T-cell (primary cell): ENCODE results near the gene EIPR1. TPM values are rescaled to one million over a fixed set of nuclear protein-coding genes. Genes with fewer than 3 reads are reported as not detected.

Experiments used
- ATAC-seq, 4 experiments: fragments of 200-7000 bp in 3 of 4; fragments of 150-1000 bp in 1 of 4; cut with Tn5 transposase; replicated peaks in 1 of 4; 1 replicate in 3 of 4; 2 replicates in 1 of 4; pipeline ENCODE4 v1.10.0; 2021; ENCODE audit warnings: moderate library complexity in 3 of 4, mild to moderate bottlenecking in 2 of 4, moderate number of reproducible peaks in 1 of 4
- CTCF ChIA-PET, 2 donors: fragments of 300-600 bp; sonication (Branson Sonifier 250); formaldehyde crosslinking; loops; one replicate each; lab custom pipeline; 2022; ENCODE audit warnings: antibody characterized with exemption in 2 of 2; lab: Charles Lee
- POLR2A ChIA-PET, 2 donors: fragments of 300-600 bp; sonication (Branson Sonifier 250); formaldehyde crosslinking; loops; one replicate each; lab custom pipeline; 2022; ENCODE audit warnings: antibody characterized with exemption in 2 of 2; lab: Charles Lee
- DNase-seq, 35 experiments: peaks; one replicate each; pipeline versions ENCODE4 v3.0.0 to v3.0.0-alpha.2; 2013 to 2023
- H3K27ac ChIP-seq: one replicate; pipeline ENCODE4 v1.5.1; 2013; ENCODE audit warnings: low read length
- H3K27me3 ChIP-seq, 2 experiments: replicated peaks in 1 of 2; 1 replicate in 1 of 2; 2 replicates in 1 of 2; pipeline versions ENCODE4 v1.6.1 to v1.7.0; 2013; ENCODE audit warnings: low read length in 1 of 2, mixed read lengths in 1 of 2; ENCODE audit not compliant: control insufficient read depth in 2 of 2, insufficient read depth in 2 of 2; ENCODE audit errors: extremely low read depth in 1 of 2
- H3K36me3 ChIP-seq, 2 donors: 1 replicate in 1 of 2; 2 replicates in 1 of 2; pipeline versions ENCODE4 v1.6.1 to v1.7.0; 2013; ENCODE audit warnings: low read length in 1 of 2; ENCODE audit not compliant: control insufficient read depth in 2 of 2, insufficient read depth in 1 of 2; ENCODE audit errors: extremely low read depth in 1 of 2
- H3K4me1 ChIP-seq, 2 experiments: 1 replicate in 1 of 2; 2 replicates in 1 of 2; pipeline versions ENCODE4 v1.6.1 to v1.7.0; 2013; ENCODE audit warnings: low read length in 2 of 2, mixed read lengths in 1 of 2; ENCODE audit not compliant: insufficient read depth in 2 of 2, control insufficient read depth in 1 of 2; ENCODE audit errors: extremely low read depth in 1 of 2
- H3K4me3 ChIP-seq, 2 donors: 1 replicate in 1 of 2; 2 replicates in 1 of 2; pipeline versions ENCODE4 v1.5.1 to v1.7.0; 2013; ENCODE audit warnings: mild to moderate bottlenecking in 2 of 2, low read length in 1 of 2, moderate library complexity in 1 of 2; ENCODE audit not compliant: control insufficient read depth in 1 of 2; ENCODE audit errors: extremely low read depth in 1 of 2
- H3K9me3 ChIP-seq: 2 replicates; pipeline ENCODE4 v1.7.0; 2013
- H3K27ac Mint-ChIP-seq, 2 donors: one replicate each; pipeline ENCODE4 v1.8.0; 2020 to 2021; ENCODE audit warnings: mild to moderate bottlenecking in 2 of 2, mixed read lengths in 2 of 2
- H3K27me3 Mint-ChIP-seq, 2 donors: one replicate each; pipeline ENCODE4 v1.8.0; 2021 to 2022; ENCODE audit warnings: mixed read lengths in 2 of 2
- H3K36me3 Mint-ChIP-seq: one replicate; pipeline ENCODE4 v1.8.0; 2021; ENCODE audit warnings: mixed read lengths
- H3K4me1 Mint-ChIP-seq, 3 donors: one replicate each; pipeline ENCODE4 v1.8.0; 2020 to 2022; ENCODE audit warnings: mixed read lengths in 3 of 3, mild to moderate bottlenecking in 1 of 3
- H3K4me3 Mint-ChIP-seq, 3 donors: one replicate each; pipeline ENCODE4 v1.8.0; 2020 to 2022; ENCODE audit warnings: mild to moderate bottlenecking in 3 of 3, mixed read lengths in 3 of 3, moderate library complexity in 3 of 3
- H3K9me3 Mint-ChIP-seq, 3 donors: one replicate each; pipeline ENCODE4 v1.8.0; 2020 to 2022; ENCODE audit warnings: mixed read lengths in 3 of 3
- WGBS: methylation state at CpG from one replicate; pipeline ENCODE4 v1.1.5; 2013; ENCODE audit warnings: missing lambda C conversion rate; ENCODE audit not compliant: insufficient coverage; 5-methylcytosine and 5-hydroxymethylcytosine counted together
- total RNA-seq, 35 experiments: library from RNA in 6 of 35; stranded (reverse) in 6 of 35; fragments of 120-200 nt in 1 of 35; gene quantifications; one replicate each; pipeline versions ENCODE4 v1.2.1 to v1.2.4 and lab custom pipeline; 2013 to 2026

EIPR1 gene
- total RNA-seq, 5 donors from 2014 or later (not counting 1 experiment from before 2014, with no cell fraction given), result 26.0 to 36.4 (median 27.8) TPM

GRCh38 chr2:3146175-3146574, 231.4 kb downstream of the EIPR1 start:
- H3K9me3 ChIP-seq, result no peaks in the 10 kb centered on the region
- H3K4me3 Mint-ChIP-seq, result no peak overlapping the region
- H3K27ac Mint-ChIP-seq, result no peak overlapping the region
- ChIA-PET POLR2A (no interaction called here), CTCF (no interaction called here)
- peaks cover 0 to 6% of the 10 kb centered on the region in 2 donors for H3K36me3 ChIP-seq
- no peaks in the 10 kb centered on the region for H3K4me1 ChIP-seq
- 61% methylated on average over 4 of the region's 8 CpGs for WGBS
- H3K27me3 Mint-ChIP-seq, result no peaks in the 10 kb centered on the region
- ATAC-seq (no peak), DNase-seq (no peak)
- no peak overlapping the region for H3K27ac ChIP-seq
- peaks cover 15% of the 10 kb centered on the region for H3K36me3 Mint-ChIP-seq
- H3K9me3 Mint-ChIP-seq, result peaks cover 0 to 5% (median 4%) of the 10 kb centered on the region in 3 donors
- no peak overlapping the region for H3K4me3 ChIP-seq
- H3K4me1 Mint-ChIP-seq, result peaks cover 0 to 7% (median 0%) of the 10 kb centered on the region in 3 donors
- H3K27me3 ChIP-seq, result no peaks in the 10 kb centered on the region

GRCh38 chr2:3145471-3146021, 232.1 kb downstream of the EIPR1 start:
- Histone ChIP-seq H3K36me3 (peaks cover 0 to 6% of the 10 kb centered on the region in 2 donors), H3K4me3 (no peak overlapping the region), H3K9me3 (no peaks in the 10 kb centered on the region), H3K4me1 (no peaks in the 10 kb centered on the region), H3K27ac (no peak overlapping the region), H3K27me3 (no peaks in the 10 kb centered on the region)
- CTCF ChIA-PET, result no interaction called here
- DNase-seq, result no peak
- peaks cover 0 to under 1% (median 0%) of the 10 kb centered on the region in 3 donors for H3K9me3 Mint-ChIP-seq
- 61% methylated on average over 4 of the region's 15 CpGs for WGBS
- no peak overlapping the region for H3K27ac Mint-ChIP-seq
- H3K4me3 Mint-ChIP-seq, result no peak overlapping the region
- ATAC-seq, result no peak
- H3K4me1 Mint-ChIP-seq, result peaks cover 0 to 6% (median 0%) of the 10 kb centered on the region in 3 donors
- POLR2A ChIA-PET, result no interaction called here
- H3K36me3 Mint-ChIP-seq, result peaks cover 9% of the 10 kb centered on the region
- no peaks in the 10 kb centered on the region for H3K27me3 Mint-ChIP-seq

GRCh38 chr2:3144856-3145255, 232.8 kb downstream of the EIPR1 start:
- ChIA-PET POLR2A (no interaction called here), CTCF (no interaction called here)
- Mint-ChIP-seq H3K27me3 (no peaks in the 10 kb centered on the region), H3K36me3 (peaks cover 5% of the 10 kb centered on the region), H3K4me3 (no peak overlapping the region), H3K9me3 (no peaks in the 10 kb centered on the region), H3K27ac (no peak overlapping the region), H3K4me1 (peaks cover 0 to 6% (median 0%) of the 10 kb centered on the region in 3 donors)
- peaks cover 0 to 4% of the 10 kb centered on the region in 2 donors for H3K36me3 ChIP-seq
- no peaks in the 10 kb centered on the region for H3K27me3 ChIP-seq
- no peaks in the 10 kb centered on the region for H3K4me1 ChIP-seq
- H3K27ac ChIP-seq, result no peak overlapping the region
- no peak overlapping the region for H3K4me3 ChIP-seq
- ATAC-seq (no peak), DNase-seq (no peak)
- WGBS, result 87% methylated on average over 5 of the region's 6 CpGs
- H3K9me3 ChIP-seq, result no peaks in the 10 kb centered on the region

- peaks cover 0 to 2% of the 10 kb centered on the region in 2 donors for H3K36me3 ChIP-seq
- DNase-seq (no peak), ATAC-seq (no peak)
- H3K4me1 Mint-ChIP-seq, result peaks cover 0 to 6% (median 0%) of the 10 kb centered on the region in 3 donors
- POLR2A ChIA-PET, result no interaction called here
- H3K27ac ChIP-seq, result no peak overlapping the region
- H3K4me3 Mint-ChIP-seq, result no peak overlapping the region
- H3K36me3 Mint-ChIP-seq, result peaks cover 3% of the 10 kb centered on the region
- no peaks in the 10 kb centered on the region for H3K9me3 Mint-ChIP-seq
- H3K27me3 ChIP-seq, result no peaks in the 10 kb centered on the region
- no peaks in the 10 kb centered on the region for H3K4me1 ChIP-seq
- H3K4me3 ChIP-seq, result no peak overlapping the region
- no peak overlapping the region for H3K27ac Mint-ChIP-seq
- no peaks in the 10 kb centered on the region for H3K9me3 ChIP-seq
- no peaks in the 10 kb centered on the region for H3K27me3 Mint-ChIP-seq
- CTCF ChIA-PET, result no interaction called here
- 78% methylated on average over 8 of the region's 8 CpGs for WGBS
These were observed 234.0 kb downstream of the EIPR1 start for GRCh38 chr2:3143602-3144001.

GRCh38 chr2:3142961-3143571, 234.6 kb downstream of the EIPR1 start:
- ChIA-PET POLR2A (no interaction called here), CTCF (no interaction called here)
- H3K27ac ChIP-seq, result no peak overlapping the region
- ATAC-seq (no peak), DNase-seq (no peak)
- H3K27ac Mint-ChIP-seq, result no peak overlapping the region
- no peaks in the 10 kb centered on the region for H3K27me3 Mint-ChIP-seq
- 94% methylated on average over 12 of the region's 18 CpGs for WGBS
- no peaks in the 10 kb centered on the region for H3K9me3 ChIP-seq
- H3K36me3 Mint-ChIP-seq, result no peaks in the 10 kb centered on the region
- no peaks in the 10 kb centered on the region for H3K9me3 Mint-ChIP-seq
- H3K4me1 Mint-ChIP-seq, result peaks cover 0 to 3% (median 0%) of the 10 kb centered on the region in 3 donors
- H3K4me3 Mint-ChIP-seq, result no peak overlapping the region
- H3K4me3 ChIP-seq, result no peak overlapping the region
- no peaks in the 10 kb centered on the region for H3K27me3 ChIP-seq
- no peaks in the 10 kb centered on the region for H3K4me1 ChIP-seq
- H3K36me3 ChIP-seq, result peaks cover 0 to 4% of the 10 kb centered on the region in 2 donors

GRCh38 chr2:3142210-3142609, 235.4 kb downstream of the EIPR1 start:
- Mint-ChIP-seq H3K4me3 (no peak overlapping the region), H3K4me1 (peaks cover 0 to 3% (median 0%) of the 10 kb centered on the region in 3 donors), H3K27ac (no peak overlapping the region), H3K36me3 (no peaks in the 10 kb centered on the region), H3K9me3 (no peaks in the 10 kb centered on the region), H3K27me3 (no peaks in the 10 kb centered on the region)
- ChIA-PET POLR2A (no interaction called here), CTCF (no interaction called here)
- no peaks in the 10 kb centered on the region for H3K27me3 ChIP-seq
- H3K36me3 ChIP-seq, result peaks cover 0 to 4% of the 10 kb centered on the region in 2 donors
- ATAC-seq (no peak), DNase-seq (no peak)
- no peaks in the 10 kb centered on the region for H3K9me3 ChIP-seq
- no peak overlapping the region for H3K27ac ChIP-seq
- H3K4me3 ChIP-seq, result no peak overlapping the region
- H3K4me1 ChIP-seq, result no peaks in the 10 kb centered on the region
- 96% methylated on average over 6 of the region's 8 CpGs for WGBS
